ENCODE data around the gene HTATIP2.

GRCh38 chr11:20415432-20415831 is 51.9 kb downstream of the HTATIP2 start:
- TF ChIP-seq POLR2A (IDR thresholded peaks at IDR 0.05; ENCODE audit: low read length) (no peak), GATA1 (IDR thresholded peaks at IDR 0.05; ENCODE audit: low read depth, low read length) (no peak)
